GM12801 (cell line): ENCODE measurements around the gene ZNHIT3.

ENCODE experiments used
- TF ChIP-seq, protein P1 (sequence below): IDR thresholded peaks from one replicate; pipeline ENCODE4 v1.5.1; 2011; ENCODE audit warnings: control low read depth; ENCODE audit not compliant: insufficient read length; ENCODE audit errors: extremely low read depth

Gene ZNHIT3

DNA sequence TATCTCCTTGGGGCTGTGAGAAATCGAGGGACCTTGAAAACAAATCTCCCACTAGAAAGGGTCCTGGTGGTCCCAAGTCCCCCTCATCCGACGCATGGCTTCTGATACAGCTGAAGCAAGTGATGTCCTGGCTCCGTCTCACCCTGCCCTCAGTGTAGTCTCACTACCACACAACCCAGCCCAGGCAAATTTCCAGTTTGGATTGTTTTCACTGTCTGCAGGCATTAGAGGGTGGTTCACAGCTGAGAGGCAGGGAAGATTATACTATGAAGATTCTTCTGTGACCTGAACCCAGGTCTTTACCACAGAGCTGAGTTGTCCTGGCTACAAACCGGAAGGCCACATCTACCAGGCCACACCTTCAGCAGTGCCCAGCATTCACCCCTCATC is 17.7 kb downstream of the ZNHIT3 start:
- TF ChIP-seq, protein P1, sequence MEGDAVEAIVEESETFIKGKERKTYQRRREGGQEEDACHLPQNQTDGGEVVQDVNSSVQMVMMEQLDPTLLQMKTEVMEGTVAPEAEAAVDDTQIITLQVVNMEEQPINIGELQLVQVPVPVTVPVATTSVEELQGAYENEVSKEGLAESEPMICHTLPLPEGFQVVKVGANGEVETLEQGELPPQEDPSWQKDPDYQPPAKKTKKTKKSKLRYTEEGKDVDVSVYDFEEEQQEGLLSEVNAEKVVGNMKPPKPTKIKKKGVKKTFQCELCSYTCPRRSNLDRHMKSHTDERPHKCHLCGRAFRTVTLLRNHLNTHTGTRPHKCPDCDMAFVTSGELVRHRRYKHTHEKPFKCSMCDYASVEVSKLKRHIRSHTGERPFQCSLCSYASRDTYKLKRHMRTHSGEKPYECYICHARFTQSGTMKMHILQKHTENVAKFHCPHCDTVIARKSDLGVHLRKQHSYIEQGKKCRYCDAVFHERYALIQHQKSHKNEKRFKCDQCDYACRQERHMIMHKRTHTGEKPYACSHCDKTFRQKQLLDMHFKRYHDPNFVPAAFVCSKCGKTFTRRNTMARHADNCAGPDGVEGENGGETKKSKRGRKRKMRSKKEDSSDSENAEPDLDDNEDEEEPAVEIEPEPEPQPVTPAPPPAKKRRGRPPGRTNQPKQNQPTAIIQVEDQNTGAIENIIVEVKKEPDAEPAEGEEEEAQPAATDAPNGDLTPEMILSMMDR, result no peak

DNA sequence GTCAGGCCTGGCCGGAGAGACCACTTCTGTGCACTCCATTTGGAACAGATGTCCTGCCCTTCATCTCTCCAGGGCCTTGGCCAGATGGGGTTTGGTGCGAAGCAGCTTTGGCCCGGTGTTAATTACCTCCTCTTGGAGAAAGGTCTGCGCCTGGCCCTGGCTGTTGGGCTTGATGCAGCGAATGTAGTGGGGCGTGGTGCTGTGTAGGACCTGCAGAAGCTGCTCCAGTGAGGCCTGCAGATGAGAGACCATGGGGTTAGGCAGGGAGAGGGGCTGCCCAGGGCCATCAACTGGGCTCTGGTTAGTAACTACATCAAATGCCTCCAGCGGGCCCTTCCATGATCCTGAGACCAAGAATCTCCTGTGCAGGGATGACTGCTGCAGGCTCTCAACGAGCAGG is 18.7 kb downstream of the ZNHIT3 start:
- TF ChIP-seq, protein P1, result no peak

GRCh38 chr17:36506249-36506826 is 19.9 kb downstream of the ZNHIT3 start:
- TF ChIP-seq, protein P1, result no peak

- TF ChIP-seq, protein P1, result no peak
These were observed 20.4 kb downstream of the ZNHIT3 start for GRCh38 chr17:36506831-36507230.

DNA sequence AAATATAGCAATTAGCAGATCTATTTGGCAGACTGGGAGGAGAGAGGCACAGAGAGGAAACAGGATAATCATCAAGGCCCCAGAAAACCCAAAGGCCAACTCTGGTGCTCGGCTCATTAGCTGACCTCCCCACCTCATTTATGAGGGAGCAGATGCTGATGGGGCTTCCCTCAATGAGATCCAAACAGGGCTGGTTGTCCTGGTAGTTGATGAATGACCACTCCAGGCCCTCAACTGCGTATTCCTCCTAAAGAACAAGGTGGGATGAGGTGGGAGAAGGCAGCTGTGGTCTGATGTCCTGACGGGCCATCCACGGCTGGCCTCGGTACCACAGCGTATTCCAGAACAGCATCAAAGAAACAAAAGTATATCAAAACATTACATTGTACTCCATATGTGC is 20.8 kb downstream of the ZNHIT3 start:
- TF ChIP-seq, protein P1, result no peak

GRCh38 chr17:36509272-36509985 is 22.9 kb downstream of the ZNHIT3 start:
- TF ChIP-seq, protein P1, result no peak

GRCh38 chr17:36510636-36511035 is 24.2 kb downstream of the ZNHIT3 start:
- TF ChIP-seq, protein P1, result no peak
